ENCODE results near the gene TULP1.
"Not testable (repeated sequence)": the region's sequence is repeated elsewhere in the genome, so short reads cannot be mapped to it uniquely, and the experiment has no call there.

The TULP1 gene

DNA sequence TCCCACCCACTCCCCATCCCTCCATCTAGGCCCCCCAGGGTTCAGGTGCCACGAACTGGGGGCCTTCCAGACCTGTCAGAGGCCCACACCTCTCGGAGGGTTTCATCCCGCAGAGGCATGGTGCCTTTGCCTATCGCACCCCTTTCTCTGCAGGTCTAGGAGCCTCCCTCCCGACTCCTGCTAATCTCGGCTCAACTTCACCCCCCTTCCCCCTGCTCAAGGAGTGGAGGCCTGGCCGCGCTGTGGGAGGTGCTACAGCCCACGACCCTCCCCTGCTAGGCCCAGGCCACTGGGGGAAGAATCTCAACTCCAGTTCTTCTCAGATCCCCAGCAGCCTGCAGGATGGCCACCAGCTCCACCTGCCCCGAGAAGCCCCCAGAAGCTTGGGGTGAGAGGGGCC, at the start of gene TULP1:
Gene TULP1 (minus strand): TSS at position 157 of the 400 bp plus-strand sequence. CDS start 38 bp downstream, at position 119.
- no peak for DNase-seq

DNA sequence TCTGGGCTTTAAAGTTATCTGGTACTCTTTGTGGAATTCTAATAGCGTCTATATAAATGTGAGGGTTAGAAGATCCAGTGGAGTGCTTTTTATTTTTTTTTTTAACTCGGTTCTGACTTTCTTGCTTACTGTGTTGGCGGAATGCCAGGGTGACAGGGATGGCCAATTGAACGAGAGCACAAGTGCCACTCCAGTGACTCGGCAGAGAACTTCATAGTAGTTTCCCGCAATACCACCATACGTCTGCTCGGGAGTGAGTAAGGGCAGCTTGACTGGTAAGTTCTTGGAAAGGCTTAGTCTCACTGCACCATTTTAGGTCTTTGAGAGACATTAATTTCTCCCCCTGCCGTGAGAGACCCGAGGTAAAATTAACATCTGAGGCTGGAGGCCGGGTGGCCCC, 49.4 kb upstream of the TULP1 start:
- DNase-seq: no peak

DNA sequence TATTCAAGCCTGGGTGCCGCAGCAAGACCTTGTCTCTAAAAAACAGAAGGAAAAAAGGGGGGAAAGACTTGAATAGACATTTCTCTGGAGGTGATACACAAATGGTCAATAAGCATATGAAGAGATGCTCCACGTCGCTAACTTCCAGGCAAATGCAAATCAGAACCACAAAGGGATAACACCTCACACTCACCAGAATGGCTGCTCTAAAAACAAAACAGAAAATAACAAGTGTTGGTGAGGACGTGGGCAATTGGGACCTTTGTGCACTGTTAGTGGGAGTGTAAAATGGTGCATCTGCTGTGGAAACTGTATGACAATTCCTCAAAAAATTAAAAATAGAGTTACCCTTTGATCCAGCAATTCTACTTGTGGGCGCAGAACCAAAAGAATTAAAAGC, 48.4 kb upstream of the TULP1 start:
- DNase-seq: no peak

DNA sequence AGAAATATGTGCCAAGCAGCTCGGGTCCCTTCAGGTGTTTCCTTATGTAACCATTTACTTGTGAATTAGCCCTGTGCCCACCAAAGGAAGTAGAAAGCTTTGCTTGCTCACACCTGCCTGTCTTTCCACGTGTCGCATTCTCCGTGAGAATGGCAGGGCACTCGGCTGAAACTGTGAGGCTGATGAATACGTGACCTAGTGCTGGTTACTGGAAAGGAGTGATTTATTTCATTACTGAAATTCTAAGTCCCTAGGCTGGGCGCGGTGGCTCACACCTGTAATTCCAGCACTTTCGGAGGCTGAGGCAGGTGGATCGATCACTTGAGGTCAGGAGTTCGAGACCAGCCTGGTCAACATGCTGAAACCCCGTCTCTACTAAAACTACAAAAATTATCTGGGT, 45.9 kb upstream of the TULP1 start:
- no peak for DNase-seq

DNA sequence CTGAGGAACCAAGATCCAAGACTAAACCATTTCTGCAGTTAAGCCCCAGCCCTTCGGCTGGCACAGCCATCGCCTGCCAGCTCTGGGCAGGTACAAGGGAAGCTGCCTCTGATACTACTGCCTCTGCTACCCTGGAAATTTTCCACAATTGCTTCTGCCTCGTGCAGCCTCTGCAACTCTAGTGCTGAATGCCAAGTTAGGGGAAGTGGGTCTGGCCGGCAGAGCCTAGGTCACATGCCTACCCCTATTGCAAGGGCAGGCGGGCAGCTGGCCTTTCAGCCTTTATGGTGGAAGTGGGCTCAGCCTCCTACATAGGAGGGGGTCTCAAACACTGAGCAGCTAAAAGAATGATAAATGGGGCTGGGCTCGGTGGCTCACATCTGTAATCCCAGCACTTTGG, 44.5 kb upstream of the TULP1 start:
- DNase-seq: no peak

DNA sequence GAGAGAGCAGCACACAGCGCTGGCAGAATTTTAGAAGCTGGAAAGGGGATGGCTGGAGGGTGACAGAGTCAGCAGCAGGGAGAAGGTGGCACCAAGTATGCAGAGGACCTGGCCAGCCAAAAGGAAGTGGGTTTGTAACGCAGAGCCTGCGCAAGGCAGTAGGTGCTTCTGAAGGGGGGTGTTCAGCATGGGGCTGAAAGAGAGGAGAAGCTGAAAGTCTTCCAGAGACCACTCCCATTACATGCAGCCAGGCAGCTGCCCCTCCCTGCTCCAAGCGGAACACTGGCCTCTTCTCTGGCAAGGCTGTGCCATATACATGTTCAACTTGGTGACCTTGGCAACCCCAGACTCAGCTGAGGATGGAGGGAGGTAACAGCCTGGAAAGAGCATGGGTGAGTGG, 42.1 kb upstream of the TULP1 start:
- no peak for DNase-seq

DNA sequence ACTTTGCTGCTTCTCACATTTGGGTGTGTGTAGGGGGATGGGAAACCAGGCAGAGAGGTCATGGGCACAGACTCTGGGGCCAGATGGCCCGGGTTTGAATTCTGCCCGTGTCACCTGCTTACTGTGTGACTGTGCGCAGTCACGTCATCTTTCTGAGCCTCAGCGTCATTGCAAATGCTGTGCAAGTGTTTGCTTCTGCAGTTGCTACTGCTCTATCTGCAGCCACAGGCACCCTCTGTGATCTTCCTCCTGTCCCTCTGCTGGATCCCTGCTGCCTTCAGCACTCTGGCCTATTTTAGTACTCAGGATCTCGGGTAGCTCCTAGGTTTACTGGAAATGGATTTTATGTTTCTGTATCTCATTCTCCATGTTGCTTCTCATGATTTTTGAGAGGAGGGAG, 40.6 kb upstream of the TULP1 start:
- no peak for DNase-seq

DNA sequence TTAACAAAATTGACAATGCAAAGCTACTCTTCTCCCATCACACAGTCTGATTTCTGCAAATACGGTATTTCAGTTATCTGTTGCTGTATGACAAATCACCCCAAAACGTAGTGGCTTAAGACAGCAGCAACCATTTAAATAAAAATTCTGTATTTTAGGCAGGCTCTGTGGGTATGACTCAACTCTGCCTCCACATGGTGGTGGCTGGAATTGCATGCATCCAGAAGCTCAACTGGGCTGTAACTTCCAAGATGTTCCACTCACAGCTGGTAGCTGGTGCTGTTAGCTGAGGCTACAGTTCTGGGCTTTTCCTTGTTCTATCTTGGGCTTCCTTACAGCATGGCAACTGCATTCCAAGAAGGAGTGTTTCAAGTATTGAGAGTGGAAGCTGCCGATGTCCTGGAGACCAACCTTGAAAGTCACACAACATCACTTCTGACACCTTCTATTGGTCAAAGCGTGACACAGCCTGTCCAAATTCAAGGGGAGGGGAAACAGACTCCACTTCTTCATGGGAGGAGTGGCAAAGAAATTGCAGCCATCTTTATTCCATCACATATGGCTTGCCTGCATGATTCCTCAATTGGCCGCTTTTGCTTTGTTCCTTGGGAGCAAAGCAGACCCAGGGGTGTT, 39.7 kb upstream of the TULP1 start:
- no peak for DNase-seq

DNA sequence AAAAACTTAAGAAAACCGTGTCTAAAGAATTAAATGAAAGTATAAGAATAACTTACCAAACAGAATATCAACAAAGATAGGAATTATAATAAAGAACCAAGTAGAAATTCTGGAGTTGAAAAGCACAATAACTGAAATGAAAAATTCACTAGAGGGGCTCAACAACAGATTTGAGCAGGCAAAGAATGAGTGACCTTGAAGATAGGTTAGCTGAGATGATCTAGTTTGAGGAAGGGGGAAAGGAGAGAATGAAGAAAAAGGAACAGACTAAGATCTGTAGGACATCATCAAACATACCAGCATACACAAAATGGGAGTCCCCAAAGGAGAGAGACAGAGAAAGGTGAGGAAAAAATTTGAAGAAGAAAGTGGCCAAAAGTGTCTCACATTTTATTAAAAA, 37.7 kb upstream of the TULP1 start:
- DNase-seq: no peak

DNA sequence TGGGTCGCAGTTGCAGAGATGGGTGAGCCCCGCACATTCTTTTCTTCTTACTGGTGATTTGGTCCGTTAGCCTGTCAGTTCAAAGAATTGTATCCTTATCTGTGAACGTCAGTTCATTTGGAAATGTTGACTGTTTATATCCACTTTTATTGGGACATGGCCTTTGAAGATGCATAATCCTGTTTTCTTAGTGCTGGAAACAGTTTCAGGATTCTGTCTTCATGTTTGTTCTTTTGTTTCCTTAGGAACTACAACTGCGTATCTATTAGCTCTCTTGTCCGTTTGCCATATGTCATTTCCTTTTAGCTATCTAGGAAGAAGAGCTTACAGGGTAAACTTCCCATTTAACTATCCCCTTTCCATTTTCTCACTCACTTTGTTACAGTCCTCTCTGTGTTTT, 35.0 kb upstream of the TULP1 start:
- DNase-seq: no peak

DNA sequence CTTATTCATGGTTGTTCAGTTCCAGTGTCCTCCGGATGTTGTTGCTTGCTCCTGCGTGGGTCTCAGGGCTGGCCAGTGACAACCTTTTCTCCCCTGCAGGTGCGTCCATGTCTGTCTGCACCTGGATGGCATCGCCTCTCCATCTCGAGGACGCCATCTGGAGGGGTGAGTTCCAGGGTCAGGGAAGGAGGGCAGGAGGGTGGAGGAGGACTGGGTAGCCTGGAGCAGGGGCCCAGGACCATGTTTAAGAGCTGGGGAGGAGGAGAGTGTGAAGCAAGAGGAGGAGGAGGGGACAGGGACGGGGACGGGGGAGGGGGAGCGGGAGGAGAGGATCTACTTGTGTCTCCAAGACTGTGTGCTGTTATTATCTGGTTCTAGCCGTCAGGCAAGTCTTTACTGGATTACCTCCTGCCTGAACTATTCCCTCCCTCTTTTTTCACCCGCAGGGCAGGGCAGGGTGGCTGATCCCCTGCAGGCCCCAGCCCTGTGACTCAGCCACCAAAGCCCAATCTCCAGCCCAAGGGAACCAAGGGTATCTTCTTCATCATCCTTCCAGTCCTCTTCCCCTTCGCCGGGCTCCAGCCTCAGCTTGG, 32.2 kb upstream of the TULP1 start:
- no peak for DNase-seq

DNA sequence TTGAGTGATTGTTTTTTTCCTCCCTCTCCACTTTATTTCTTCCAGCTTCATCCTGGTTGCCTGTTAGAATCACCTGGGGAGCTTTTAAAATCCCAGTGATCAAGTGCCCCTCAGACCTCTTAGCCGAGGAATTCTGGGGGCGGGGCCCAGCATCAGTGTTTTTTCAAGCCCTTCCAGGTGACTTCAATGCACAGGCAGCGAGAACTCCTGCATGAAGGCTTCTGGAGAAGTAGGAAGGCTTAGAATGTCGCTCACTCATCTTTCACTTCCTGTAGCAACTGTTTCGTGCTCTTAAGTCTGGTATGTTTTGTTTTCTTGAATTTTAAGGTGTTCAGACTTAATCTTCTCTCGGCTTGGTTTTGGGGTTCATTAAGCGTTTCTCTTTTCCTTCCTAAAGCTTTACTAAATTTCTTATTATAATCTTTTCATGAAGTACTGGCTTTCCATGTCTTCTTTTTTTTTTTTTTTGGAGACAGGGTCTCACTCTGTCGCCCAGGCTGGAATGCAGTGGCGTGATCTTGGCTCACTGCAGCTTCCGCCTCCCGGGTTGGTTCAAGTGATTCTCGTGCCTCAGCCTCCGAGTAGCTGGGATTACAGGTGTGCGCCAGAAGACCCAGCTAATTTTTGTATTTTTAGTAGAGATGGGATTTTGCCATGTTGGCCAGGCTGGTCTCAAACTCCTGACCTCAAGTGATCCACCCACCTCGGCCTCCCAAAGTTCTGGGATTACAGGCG, 30.9 kb upstream of the TULP1 start:
- DNase-seq: no peak

DNA sequence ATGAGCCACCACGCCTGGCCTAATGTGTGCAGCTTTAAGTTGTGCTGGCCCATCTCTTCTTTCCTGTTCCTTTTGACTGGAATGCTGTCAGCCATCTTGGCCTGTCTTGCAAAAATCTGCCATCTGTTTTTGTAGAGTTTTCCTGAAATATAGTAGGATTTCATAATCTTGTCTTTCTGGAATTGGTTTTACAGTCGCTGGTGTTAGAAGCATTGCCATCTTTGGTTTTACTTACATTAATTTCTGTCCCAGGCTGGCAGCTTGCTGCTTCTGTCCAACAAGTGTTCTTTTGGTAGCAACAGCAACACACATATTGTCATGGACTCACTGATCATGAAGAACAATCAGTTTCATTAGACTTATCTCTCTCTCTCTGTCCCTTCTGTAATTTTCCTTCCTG, 29.1 kb upstream of the TULP1 start:
- DNase-seq: no peak

DNA sequence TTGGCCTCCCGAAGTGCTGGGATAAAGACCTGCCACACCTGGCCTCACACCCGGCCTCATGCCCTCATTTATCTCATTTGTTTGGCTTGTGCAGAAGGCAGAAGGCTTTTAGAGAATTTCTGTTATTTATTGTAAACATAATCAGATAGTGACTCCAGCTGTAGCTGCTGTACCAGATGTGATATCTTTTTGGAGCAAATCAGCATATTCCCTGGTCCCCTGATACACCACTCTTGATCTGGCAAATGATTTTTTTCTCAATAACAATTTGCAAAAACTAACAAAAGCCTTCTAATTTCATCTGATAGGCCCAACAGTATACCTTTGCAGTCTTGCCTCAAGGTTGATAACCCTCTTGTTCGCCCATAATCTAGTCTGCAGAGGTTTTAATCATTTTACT, 26.5 kb upstream of the TULP1 start:
- no peak for DNase-seq

DNA sequence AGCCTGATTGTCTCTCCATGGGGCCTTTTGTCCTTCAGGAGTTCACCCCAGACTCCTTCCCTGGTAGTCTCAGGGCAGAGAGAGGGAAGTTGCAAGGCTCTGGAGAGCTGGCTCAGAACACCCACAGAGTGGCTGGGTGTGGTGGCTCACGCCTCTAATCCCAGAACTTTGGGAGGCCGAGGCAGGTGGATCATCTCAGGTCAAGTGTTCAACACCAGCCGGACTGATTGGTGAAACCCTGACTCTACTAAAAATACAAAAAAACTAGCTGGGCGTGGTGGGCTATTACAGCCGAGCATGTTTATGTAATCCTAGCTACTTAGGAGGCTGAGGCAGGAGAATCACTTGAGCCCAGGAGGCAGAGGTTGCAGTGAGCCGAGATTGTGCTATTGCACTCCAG, 23.2 kb upstream of the TULP1 start:
- DNase-seq: not testable (repeated sequence)

DNA sequence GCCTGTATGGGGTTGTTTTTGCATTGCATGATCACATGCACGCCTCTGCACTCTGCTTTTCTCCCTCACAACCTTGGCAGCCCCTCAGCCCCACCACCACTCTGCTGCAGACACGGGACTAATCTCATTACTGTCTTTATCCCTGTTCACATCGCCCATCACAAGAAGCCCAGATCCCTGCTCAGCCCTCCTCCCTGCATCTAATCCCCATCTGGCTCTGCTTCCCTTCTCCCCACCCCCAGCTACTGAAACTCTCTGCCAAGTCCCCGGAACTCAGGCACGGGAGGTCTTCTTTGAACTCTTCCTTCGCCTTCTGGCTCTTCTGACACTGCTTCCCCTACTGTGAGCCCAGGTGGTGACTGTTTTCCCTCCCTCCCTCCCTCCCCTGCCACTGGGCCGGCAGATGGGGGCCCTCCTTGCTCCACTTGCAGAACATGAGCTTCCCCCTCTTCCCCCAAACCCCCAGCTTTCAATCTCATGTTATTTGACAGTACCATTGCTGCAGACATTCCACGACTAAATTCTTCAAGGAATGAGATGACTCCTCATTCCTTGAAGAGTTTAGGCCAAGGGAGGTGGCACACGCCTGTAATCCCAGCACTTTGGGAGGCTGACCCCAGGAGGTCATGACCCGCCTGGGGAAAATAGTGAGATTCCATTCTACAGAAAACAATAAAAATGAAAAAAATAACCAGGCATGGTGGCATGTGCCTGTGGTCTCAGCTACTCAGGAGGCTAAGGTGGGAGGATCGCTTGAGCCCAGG, 21.9 kb upstream of the TULP1 start:
- DNase-seq: no peak

DNA sequence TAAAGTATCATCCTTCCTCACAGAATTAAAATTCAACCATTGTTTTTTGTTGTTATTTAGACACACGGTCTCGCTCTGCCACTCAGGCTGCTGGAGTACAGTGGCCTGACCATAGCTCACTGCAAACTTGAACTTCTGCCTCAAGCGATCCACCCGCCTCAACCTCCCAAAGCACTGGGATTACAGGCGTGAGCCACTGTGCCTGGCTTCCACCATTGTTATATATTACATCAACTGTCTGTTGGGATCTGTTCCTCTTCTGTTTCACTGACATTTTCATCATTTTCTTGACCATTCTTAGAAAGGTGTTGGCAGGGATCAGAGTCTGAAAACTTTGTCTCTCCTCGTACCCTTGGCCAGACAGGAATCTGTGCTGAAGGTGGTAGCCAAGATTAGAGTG, 21.3 kb upstream of the TULP1 start:
- no peak for DNase-seq

DNA sequence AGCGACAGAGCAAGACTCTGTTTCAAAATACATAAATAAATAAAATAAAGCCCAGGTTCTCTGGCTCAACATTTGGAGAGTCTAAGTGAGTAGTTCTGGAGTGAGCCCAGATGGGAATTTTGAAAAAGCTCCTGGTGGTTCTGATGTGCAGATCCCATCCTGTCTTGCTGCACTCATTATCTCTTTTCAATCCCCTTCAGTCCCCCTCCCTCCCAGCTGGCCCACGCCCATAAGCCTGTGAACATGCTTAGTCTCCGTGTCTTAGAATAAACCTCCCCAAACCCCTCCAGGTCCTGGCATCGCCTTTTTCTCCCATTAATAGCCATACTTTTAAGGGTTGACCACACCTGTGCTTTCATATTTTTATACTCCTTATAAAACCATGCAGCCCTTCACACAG, 19.4 kb upstream of the TULP1 start:
- no peak for DNase-seq

DNA sequence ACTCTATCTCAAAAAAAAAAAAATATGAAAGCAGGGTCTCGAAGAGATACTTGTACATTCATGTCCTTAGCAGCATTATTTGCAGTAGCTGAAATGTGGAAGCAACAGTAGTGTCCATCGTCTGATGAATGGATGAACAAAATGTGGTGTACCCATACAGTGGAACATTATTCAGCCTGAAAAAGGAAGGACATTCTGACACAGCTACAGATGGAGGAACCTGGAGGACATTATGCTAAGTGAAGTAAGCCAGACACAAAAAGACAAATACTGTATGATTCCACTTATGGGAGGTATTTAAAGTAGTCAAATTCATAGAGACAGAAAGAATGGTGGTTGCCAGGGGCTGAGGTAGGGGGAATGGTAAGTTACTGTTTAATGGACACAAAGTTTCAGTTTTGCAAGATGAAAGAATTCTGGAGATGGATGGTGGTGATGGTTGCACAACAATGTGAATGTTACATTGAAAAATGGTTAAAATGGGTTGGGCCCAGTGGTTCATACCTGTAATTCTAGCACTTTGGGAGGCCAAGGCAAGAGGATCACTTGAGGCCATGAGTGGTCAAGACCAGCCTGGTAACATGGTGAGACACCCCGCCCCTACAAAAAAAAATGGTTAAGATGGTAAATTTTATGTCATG, 11.8 kb upstream of the TULP1 start:
- no peak for DNase-seq

DNA sequence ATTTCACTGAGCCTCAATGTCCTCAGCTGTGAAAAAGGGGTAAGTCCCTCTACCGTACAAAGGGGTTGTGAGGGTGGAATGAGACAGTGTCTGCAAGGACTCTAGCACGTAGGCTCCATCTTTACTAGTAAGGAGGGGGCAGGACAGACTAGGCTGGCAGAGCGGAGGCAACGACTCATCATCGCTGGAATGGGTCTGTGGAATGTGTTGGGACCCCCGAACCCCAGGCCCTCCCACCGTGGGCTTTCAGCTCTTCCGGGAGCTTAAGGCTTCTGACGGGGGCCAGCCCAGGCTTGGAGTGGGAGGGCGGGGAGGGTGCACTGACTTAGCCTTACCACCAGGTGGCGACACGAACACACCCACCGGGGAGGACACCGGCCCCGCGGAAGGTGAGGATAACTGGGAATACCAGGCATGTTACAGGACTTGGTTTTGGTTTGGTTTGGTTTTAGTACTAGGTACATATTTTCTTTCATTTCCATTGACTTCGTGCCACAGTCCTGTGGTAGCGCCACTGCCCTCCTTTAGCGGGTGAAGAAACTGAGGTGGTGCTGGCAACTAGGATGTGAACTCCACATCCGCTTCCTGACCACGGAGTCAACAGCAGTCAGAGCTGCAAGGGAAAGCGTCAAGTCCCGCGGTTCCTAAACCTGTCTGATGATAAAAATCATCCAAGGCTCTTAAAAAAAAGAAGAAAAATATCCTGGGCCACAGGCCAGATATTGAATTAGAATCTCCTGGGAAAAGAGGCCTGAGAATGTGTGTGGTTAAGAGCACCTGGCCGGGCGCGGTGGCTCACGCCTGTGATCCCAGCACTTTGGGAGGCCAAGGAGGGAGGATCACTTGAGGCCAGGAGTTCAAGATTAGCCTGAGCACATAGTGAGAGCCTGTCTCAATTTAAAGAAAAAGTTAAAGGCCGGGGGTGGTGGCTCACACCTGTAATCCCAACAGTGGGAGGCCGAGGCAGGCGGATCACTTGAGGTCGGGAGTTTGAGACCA, 10.3 kb upstream of the TULP1 start:
- no peak for DNase-seq

DNA sequence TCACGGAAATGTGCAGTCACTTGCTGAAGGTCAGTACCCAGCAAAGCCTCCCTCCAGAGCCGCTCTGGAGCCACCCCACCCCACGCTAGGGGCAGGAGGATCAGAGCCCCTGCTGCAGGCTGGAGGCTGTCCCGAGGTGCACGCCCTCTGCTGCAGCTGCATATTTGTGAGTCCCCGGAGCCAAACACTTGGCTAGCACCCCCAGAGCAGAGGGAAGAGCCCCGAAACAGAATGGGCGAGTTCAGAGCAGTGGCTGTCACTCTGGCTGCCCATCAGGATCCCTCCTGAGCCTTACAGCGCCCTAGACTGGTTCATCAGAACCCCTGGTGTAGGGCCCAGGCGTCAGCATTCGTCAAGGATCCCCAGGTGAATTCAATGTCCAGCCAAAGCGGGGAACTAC, 9.5 kb upstream of the TULP1 start:
- no peak for DNase-seq

DNA sequence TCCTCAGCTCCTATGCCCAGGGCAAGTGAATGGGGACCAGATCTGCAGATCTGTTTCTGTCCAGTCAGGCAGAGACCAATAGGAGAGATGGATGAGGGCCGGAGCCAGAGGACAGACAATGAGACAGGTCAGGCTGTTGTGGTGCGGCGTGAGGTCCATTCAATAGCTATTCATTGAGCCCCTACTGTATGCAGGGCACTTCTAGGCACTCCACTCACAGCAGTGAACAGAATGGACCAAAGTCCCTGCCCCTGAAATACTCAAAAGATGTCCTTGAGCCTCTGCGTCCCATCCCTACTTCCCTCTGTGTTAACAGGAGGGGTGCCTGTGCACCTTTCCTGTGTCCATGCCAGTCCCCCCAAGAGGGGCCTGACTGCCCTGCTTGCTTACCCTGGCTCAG, 8.5 kb upstream of the TULP1 start:
- no peak for DNase-seq

All from GOT3 (cell line).